ENCODE data around the gene PLCH1. TPM values are rescaled to one million over a fixed set of nuclear protein-coding genes. Genes with fewer than 3 reads are reported as not detected.

The PLCH1 gene
- total RNA-seq, 1 experiment from 2014 or later: 0.12 TPM

- ChIA-PET CTCF (interaction anchor here (0.7 to 1.2 kb wide), 3 partner anchors 9 to 113 kb away, joined by 3 to 4 read pairs (median 3); no protein-coding TSS in a partner anchor), POLR2A (interaction anchor here (0.7 kb wide), 1 partner anchor 13 kb away, joined by 6 read pairs; no protein-coding TSS in a partner anchor)
- intact Hi-C loops (cut with micrococcal nuclease): no loop called here
- BruUV-seq (replicated peaks): no TSS peak
- no peaks in the 10 kb centered on the region for H3K4me1 Mint-ChIP-seq (ENCODE audit: insufficient read depth, unreplicated experiment)
- DNase-seq (ENCODE audit: unreplicated experiment): no peak
- no peaks in the 10 kb centered on the region for H3K27me3 Mint-ChIP-seq (ENCODE audit: insufficient read depth, unreplicated experiment)
- TF ChIP-seq CTCF (IDR thresholded peaks at IDR 0.05; ENCODE audit: unreplicated experiment): no peak
- no peaks in the 10 kb centered on the region for H3K36me3 Mint-ChIP-seq (ENCODE audit: insufficient read depth, unreplicated experiment)
- no peak overlapping the region for H3K27ac Mint-ChIP-seq (ENCODE audit: low read depth, unreplicated experiment)
- no peaks in the 10 kb centered on the region for H3K9me3 Mint-ChIP-seq (ENCODE audit: unreplicated experiment)
- H3K4me3 Mint-ChIP-seq (ENCODE audit: unreplicated experiment): no peak overlapping the region
Measured at GRCh38 chr3:155528579-155528978, 216.3 kb downstream of the PLCH1 start.

GRCh38 chr3:155525324-155525833 lies 219.5 kb downstream of the PLCH1 start:
- Mint-ChIP-seq H3K9me3 (ENCODE audit: unreplicated experiment) (no peaks in the 10 kb centered on the region), H3K27ac (ENCODE audit: low read depth, unreplicated experiment) (no peak overlapping the region), H3K4me1 (ENCODE audit: insufficient read depth, unreplicated experiment) (no peaks in the 10 kb centered on the region), H3K27me3 (ENCODE audit: insufficient read depth, unreplicated experiment) (no peaks in the 10 kb centered on the region), H3K4me3 (ENCODE audit: unreplicated experiment) (no peak overlapping the region), H3K36me3 (ENCODE audit: insufficient read depth, unreplicated experiment) (no peaks in the 10 kb centered on the region)
- ChIA-PET POLR2A (interaction anchor here (0.6 kb wide), 1 partner anchor 34 kb away, joined by 3 read pairs; no protein-coding TSS in a partner anchor), CTCF (interaction anchor here (0.7 kb wide), 1 partner anchor 59 kb away, joined by 3 read pairs; no protein-coding TSS in a partner anchor)
- intact Hi-C loops (cut with micrococcal nuclease): no loop called here
- BruUV-seq (replicated peaks): no TSS peak
- DNase-seq (ENCODE audit: unreplicated experiment): no peak
- TF ChIP-seq CTCF (IDR thresholded peaks at IDR 0.05; ENCODE audit: unreplicated experiment): no peak

GRCh38 chr3:155520463-155520862 lies 224.4 kb downstream of the PLCH1 start:
- Mint-ChIP-seq H3K9me3 (ENCODE audit: unreplicated experiment) (no peaks in the 10 kb centered on the region), H3K36me3 (ENCODE audit: insufficient read depth, unreplicated experiment) (no peaks in the 10 kb centered on the region), H3K4me3 (ENCODE audit: unreplicated experiment) (no peak overlapping the region), H3K4me1 (ENCODE audit: insufficient read depth, unreplicated experiment) (no peaks in the 10 kb centered on the region), H3K27me3 (ENCODE audit: insufficient read depth, unreplicated experiment) (no peaks in the 10 kb centered on the region), H3K27ac (ENCODE audit: low read depth, unreplicated experiment) (no peak overlapping the region)
- BruUV-seq (replicated peaks): no TSS peak
- no peak for DNase-seq (ENCODE audit: unreplicated experiment)
- intact Hi-C loops (cut with micrococcal nuclease): no loop called here
- ChIA-PET POLR2A (no interaction called here), CTCF (no interaction called here)
- TF ChIP-seq CTCF (IDR thresholded peaks at IDR 0.05; ENCODE audit: unreplicated experiment): no peak

GRCh38 chr3:155519078-155519477 lies 225.8 kb downstream of the PLCH1 start:
- CTCF ChIA-PET: interaction anchor here (1.3 kb wide), 1 partner anchor 10 kb away, joined by 3 read pairs; no protein-coding TSS in a partner anchor
- H3K27ac Mint-ChIP-seq (ENCODE audit: low read depth, unreplicated experiment): no peak overlapping the region
- H3K27me3 Mint-ChIP-seq (ENCODE audit: insufficient read depth, unreplicated experiment): no peaks in the 10 kb centered on the region
- POLR2A ChIA-PET: no interaction called here
- no peak overlapping the region for H3K4me3 Mint-ChIP-seq (ENCODE audit: unreplicated experiment)
- no peak for DNase-seq (ENCODE audit: unreplicated experiment)
- no peaks in the 10 kb centered on the region for H3K9me3 Mint-ChIP-seq (ENCODE audit: unreplicated experiment)
- no TSS peak for BruUV-seq (replicated peaks)
- H3K4me1 Mint-ChIP-seq (ENCODE audit: insufficient read depth, unreplicated experiment): no peaks in the 10 kb centered on the region
- H3K36me3 Mint-ChIP-seq (ENCODE audit: insufficient read depth, unreplicated experiment): no peaks in the 10 kb centered on the region
- intact Hi-C loops (cut with micrococcal nuclease): no loop called here
- no peak for TF ChIP-seq CTCF (IDR thresholded peaks at IDR 0.05; ENCODE audit: unreplicated experiment)
